GM12878 (cell line): ENCODE measurements around the gene F2RL1. TPM values are rescaled to one million over a fixed set of nuclear protein-coding genes. Genes with fewer than 3 reads are reported as not detected.

Experiments used
- ATAC-seq: fragments of 200-7000 bp; cut with Tn5 transposase; 3 replicates; pipeline ENCODE4 v1.9.1; 2020; ENCODE audit warnings: mild to moderate bottlenecking, moderate library complexity
- BruUV-seq: library from RNA; stranded (reverse); fragments of 400-500 nt; replicated peaks from 2 replicates; lab custom pipeline; 2021; lab: Mats Ljungman, UMichigan
- CTCF ChIA-PET: fragments of 300-600 bp; sonication (Branson Sonifier 250); formaldehyde crosslinking; extraction: SDS; loops from one replicate; lab custom pipeline; 2021; ENCODE audit warnings: inconsistent platforms; lab: Yijun Ruan, JAX
- POLR2A ChIA-PET: fragments of 350-600 bp; formaldehyde crosslinking; extraction: SDS; loops from one replicate; lab custom pipeline; 2021; ENCODE audit warnings: inconsistent platforms; lab: Charles Lee
- RAD21 ChIA-PET: fragments of 300-600 bp; sonication (Branson Sonifier 250); formaldehyde crosslinking; loops from one replicate; lab custom pipeline; 2023; ENCODE audit warnings: antibody characterized with exemption; ENCODE audit not compliant: unreplicated experiment; lab: Charles Lee
- SMC1A ChIA-PET: fragments of 300-600 bp; sonication (Branson Sonifier 250); formaldehyde crosslinking; loops from one replicate; lab custom pipeline; 2023; ENCODE audit not compliant: unreplicated experiment, uncharacterized antibody; lab: Charles Lee
- DNase-seq: peaks from one replicate; pipeline ENCODE4 v3.0.0-alpha.2; 2011; ENCODE audit warnings: low read depth, low spot score
- FAIRE-seq: peaks from 3 replicates; lab custom pipeline; 2011; peaks lifted over from hg19 to GRCh38; lab: Jason Lieb, UNC
- H2AFZ ChIP-seq: 2 replicates; pipeline ENCODE4 v1.6.0; 2011; ENCODE audit warnings: low read depth, low read length, control low read depth; ENCODE audit not compliant: control insufficient read depth
- H3K27ac ChIP-seq: 2 replicates; pipeline ENCODE4 v1.5.1; 2011; ENCODE audit warnings: control low read depth; ENCODE audit not compliant: control insufficient read depth, insufficient read depth
- H3K27me3 ChIP-seq, 2 experiments: replicated peaks in 1 of 2; 2 replicates each; pipeline versions ENCODE4 v1.6.0 to v1.6.1; 2011; ENCODE audit warnings: low read length in 1 of 2; ENCODE audit not compliant: control insufficient read depth in 2 of 2, insufficient read depth in 2 of 2
- H3K36me3 ChIP-seq, 2 experiments: 2 replicates each; pipeline ENCODE4 v1.5.1; 2011; ENCODE audit warnings: low read length in 1 of 2; ENCODE audit not compliant: control insufficient read depth in 2 of 2, insufficient read depth in 2 of 2
- H3K4me1 ChIP-seq: 2 replicates; pipeline ENCODE4 v1.6.1; 2011; ENCODE audit warnings: mild to moderate bottlenecking, low read length, moderate library complexity, mixed read lengths; ENCODE audit not compliant: control insufficient read depth, insufficient read depth
- H3K4me2 ChIP-seq: 2 replicates; pipeline ENCODE4 v1.6.0; 2011; ENCODE audit warnings: control low read depth; ENCODE audit not compliant: control insufficient read depth, insufficient read depth
- H3K4me3 ChIP-seq: fragments of 200-600 bp; sonication (generic); 2 replicates; pipeline ENCODE4 v1.5.1; 2016
- H3K79me2 ChIP-seq: 2 replicates; pipeline ENCODE4 v1.6.0; 2011; ENCODE audit warnings: low read length; ENCODE audit not compliant: control insufficient read depth, insufficient read depth
- H3K9ac ChIP-seq: 2 replicates; pipeline ENCODE4 v1.8.0; 2011; ENCODE audit warnings: low read length, control low read depth, mixed read lengths; ENCODE audit not compliant: control insufficient read depth, insufficient read depth
- H3K9me3 ChIP-seq: replicated peaks from 3 replicates; pipeline ENCODE4 v1.5.1; 2011; ENCODE audit warnings: mild to moderate bottlenecking, low read length; ENCODE audit not compliant: control insufficient read depth, insufficient read depth
- H4K20me1 ChIP-seq: 2 replicates; pipeline ENCODE4 v1.6.0; 2011; ENCODE audit not compliant: control insufficient read depth, insufficient read depth
- GATAD2B ChIP-seq: fragments of 450-650 bp; conservative IDR thresholded peaks from 2 replicates; pipeline ENCODE4 v1.6.1; 2017; ENCODE audit warnings: low read depth, mild to moderate bottlenecking, moderate library complexity
- HCFC1 ChIP-seq: fragments of 150-350 bp; IDR thresholded peaks from 2 replicates; pipeline ENCODE4 v1.6.1; 2014; ENCODE audit warnings: low read length
- HDAC2 ChIP-seq: fragments of 200-600 bp; sonication (generic); IDR thresholded peaks from 2 replicates; pipeline ENCODE4 v1.6.1; 2017
- HDAC6 ChIP-seq: fragments of 200-600 bp; sonication (generic); IDR thresholded peaks from one replicate; pipeline ENCODE4 v1.8.0; 2017; ENCODE audit warnings: antibody characterized with exemption; ENCODE audit not compliant: unreplicated experiment
- MTA2 ChIP-seq: fragments of 450-650 bp; IDR thresholded peaks from 2 replicates; pipeline ENCODE4 v1.6.1; 2016; ENCODE audit warnings: low read depth, mild to moderate bottlenecking, moderate library complexity
- MYC ChIP-seq: IDR thresholded peaks from 2 replicates; pipeline ENCODE4 v1.6.1; 2011; ENCODE audit warnings: mild to moderate bottlenecking, low read length, moderate library complexity, inconsistent platforms; ENCODE audit not compliant: insufficient read depth, insufficient replicate concordance, insufficient read length, severe bottlenecking
- PAX5 ChIP-seq: IDR thresholded peaks from 2 replicates; pipeline ENCODE4 v1.6.1; 2011; ENCODE audit warnings: low read depth, low read length, borderline replicate concordance
- WRNIP1 ChIP-seq: IDR thresholded peaks from 2 replicates; pipeline ENCODE4 v1.6.1; 2011; ENCODE audit warnings: low read depth, low read length, improper control_type of control experiment, borderline replicate concordance
- ZNF217 ChIP-seq: fragments of 450-650 bp; IDR thresholded peaks from 2 replicates; pipeline ENCODE4 v1.6.1; 2017; ENCODE audit warnings: antibody characterized with exemption, mild to moderate bottlenecking
- ZNF274 ChIP-seq: IDR thresholded peaks from one replicate; pipeline ENCODE4 v1.8.0; 2011; ENCODE audit not compliant: insufficient read length, insufficient read depth
- WGBS: methylation state at CpG from one replicate; pipeline ENCODE4 v1.1.6; 2016; ENCODE audit warnings: low lambda C conversion rate; ENCODE audit not compliant: insufficient replicate concordance, insufficient coverage; ENCODE audit errors: missing lambda C conversion rate; 5-methylcytosine and 5-hydroxymethylcytosine counted together
- in situ Hi-C: fragments of 300-500 bp; cut with MboI; formaldehyde crosslinking; loops from 9 replicates; pipeline ENCODE4 v1.14.3; 2018; ENCODE audit warnings: mixed read lengths
- intact Hi-C: fragments of 100-400 bp; cut with micrococcal nuclease; formaldehyde crosslinking; loops from one replicate; pipeline ENCODE4 v1.14.2; 2022; ENCODE audit not compliant: unreplicated experiment
- polyA plus RNA-seq, 11 experiments: library from polyadenylated mRNA; depleted of rRNA in 4 of 11; unstranded in 6 of 11; stranded (reverse) in 5 of 11; fragments of >200 nt; fragmentation: Nextera tagmentation in 4 of 11; fragmentation: Illumina TruSeq in 1 of 11; extraction: Ambion mirVana in 4 of 11; extraction: Trizol in 1 of 11; gene quantifications; 1 replicate in 1 of 11; 2 replicates in 10 of 11; pipeline versions ENCODE4 v1.2.1 to v1.2.3, GENCODE V29; 2011 to 2016; ENCODE audit warnings: inconsistent platforms in 2 of 11, missing spikeins in 2 of 11, low read depth in 1 of 11
- total RNA-seq, 4 experiments: library from RNA; depleted of rRNA in 3 of 4; stranded (reverse); fragments of >200 nt in 3 of 4; fragmentation: Illumina TruSeq in 1 of 4; extraction: Trizol in 1 of 4; gene quantifications; 2 replicates each; pipeline versions ENCODE4 v1.2.1 to v1.2.3, GENCODE V29; 2013 to 2021
- TF ChIP-seq, protein P1 (sequence below): IDR thresholded peaks from 2 replicates; pipeline ENCODE4 v1.6.1; 2012; ENCODE audit warnings: low read depth, low read length, improper control_type of control experiment

F2RL1 gene
- total and polyA plus RNA-seq, 10 of the 15 experiments (the other 5 are each of a cell fraction or from before 2014, with no cell fraction given) = 0.04 to 0.10 TPM; not detected in 8

GRCh38 chr5:76870046-76870445 is 51.2 kb downstream of the F2RL1 start:
- ChIA-PET CTCF (interaction anchor here (0.7 to 5.0 kb wide), 11 partner anchors 9 to 627 kb away, joined by 3 to 39 read pairs (median 4); partner anchors contain the start of gene AGGF1), POLR2A (interaction anchor here (0.5 kb wide), 1 partner anchor 1024 kb away, joined by 3 read pairs; no protein-coding TSS in a partner anchor), SMC1A (interaction anchor here (0.9 to 4.1 kb wide), 8 partner anchors 9 to 277 kb away, joined by 3 to 31 read pairs (median 3); no protein-coding TSS in a partner anchor), RAD21 (interaction anchor here (0.6 to 4.1 kb wide), 4 partner anchors 147 to 207 kb away, joined by 3 to 20 read pairs (median 11); no protein-coding TSS in a partner anchor)
- 33% methylated on average over 6 of the region's 6 CpGs for WGBS
- Histone ChIP-seq H3K27me3 (no peaks in the 10 kb centered on the region), H3K4me2 (no peak overlapping the region), H3K4me3 (no peak overlapping the region), H4K20me1 (no peaks in the 10 kb centered on the region), H3K4me1 (peaks cover 6% of the 10 kb centered on the region), H3K9ac (no peak overlapping the region), H3K36me3 (no peaks in the 10 kb centered on the region), H3K27ac (no peak overlapping the region), H2AFZ (no peak overlapping the region), H3K79me2 (no peaks in the 10 kb centered on the region), H3K9me3 (no peaks in the 10 kb centered on the region)
- TF ChIP-seq HDAC2 (no peak), MYC (no peak), WRNIP1 (no peak), HCFC1 (no peak), MTA2 (no peak), HDAC6 (no peak), ZNF274 (no peak), GATAD2B (no peak), PAX5 (no peak), ZNF217 (no peak)
- TF ChIP-seq, protein P1, sequence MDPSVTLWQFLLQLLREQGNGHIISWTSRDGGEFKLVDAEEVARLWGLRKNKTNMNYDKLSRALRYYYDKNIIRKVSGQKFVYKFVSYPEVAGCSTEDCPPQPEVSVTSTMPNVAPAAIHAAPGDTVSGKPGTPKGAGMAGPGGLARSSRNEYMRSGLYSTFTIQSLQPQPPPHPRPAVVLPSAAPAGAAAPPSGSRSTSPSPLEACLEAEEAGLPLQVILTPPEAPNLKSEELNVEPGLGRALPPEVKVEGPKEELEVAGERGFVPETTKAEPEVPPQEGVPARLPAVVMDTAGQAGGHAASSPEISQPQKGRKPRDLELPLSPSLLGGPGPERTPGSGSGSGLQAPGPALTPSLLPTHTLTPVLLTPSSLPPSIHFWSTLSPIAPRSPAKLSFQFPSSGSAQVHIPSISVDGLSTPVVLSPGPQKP = no peak
- in situ Hi-C loops (loop anchor here (5.0 kb wide), 1 partner anchor 207 kb away; no protein-coding TSS in a partner anchor), intact Hi-C loops (loop anchor here (10.0 kb wide), 1 partner anchor 625 kb away; the partner anchor contains the start of gene WDR41)
- DNase-seq = no peak
- ATAC-seq = no peak
- no TSS peak for BruUV-seq
- FAIRE-seq = no peak
